Activated naive CD4-positive, alpha-beta T cell treated with anti-CD3 and anti-CD28 coated beads, Interleukin-2, amount 50 U/mL, for 72 hours (primary cell): ENCODE results near the gene OBSCN. TPM values are rescaled to one million over a fixed set of nuclear protein-coding genes. Genes with fewer than 3 reads are reported as not detected.
"Not testable (repeated sequence)": the region's sequence is repeated elsewhere in the genome, so short reads cannot be mapped to it uniquely, and the experiment has no call there.

Experiments
- ATAC-seq, 2 donors: fragments of 150-1000 bp; cut with Tn5 transposase; 2 replicates each; pipeline ENCODE4 v1.10.0; 2021; ENCODE audit warnings: mild to moderate bottlenecking in 2 of 2, moderate library complexity in 2 of 2
- DNase-seq, 2 donors: peaks; one replicate each; pipeline ENCODE4 v3.0.0; 2021 to 2022; ENCODE audit warnings: low spot score in 2 of 2
- H3K27ac Mint-ChIP-seq, 2 donors: one replicate each; pipeline ENCODE4 v1.8.0; 2022; ENCODE audit warnings: mild to moderate bottlenecking in 2 of 2, mixed read lengths in 2 of 2
- H3K36me3 Mint-ChIP-seq, 2 donors: one replicate each; pipeline ENCODE4 v1.8.0; 2022; ENCODE audit warnings: mixed read lengths in 2 of 2
- H3K9me3 Mint-ChIP-seq, 2 donors: one replicate each; pipeline ENCODE4 v1.8.0; 2022; ENCODE audit warnings: mixed read lengths in 2 of 2
- total RNA-seq, 2 donors: library from RNA; stranded (reverse); gene quantifications; one replicate each; pipeline ENCODE4 v1.2.3, GENCODE V29; 2022

The OBSCN gene
- total RNA-seq, 2 donors from 2014 or later: 20.8 to 37.5 TPM

DNA sequence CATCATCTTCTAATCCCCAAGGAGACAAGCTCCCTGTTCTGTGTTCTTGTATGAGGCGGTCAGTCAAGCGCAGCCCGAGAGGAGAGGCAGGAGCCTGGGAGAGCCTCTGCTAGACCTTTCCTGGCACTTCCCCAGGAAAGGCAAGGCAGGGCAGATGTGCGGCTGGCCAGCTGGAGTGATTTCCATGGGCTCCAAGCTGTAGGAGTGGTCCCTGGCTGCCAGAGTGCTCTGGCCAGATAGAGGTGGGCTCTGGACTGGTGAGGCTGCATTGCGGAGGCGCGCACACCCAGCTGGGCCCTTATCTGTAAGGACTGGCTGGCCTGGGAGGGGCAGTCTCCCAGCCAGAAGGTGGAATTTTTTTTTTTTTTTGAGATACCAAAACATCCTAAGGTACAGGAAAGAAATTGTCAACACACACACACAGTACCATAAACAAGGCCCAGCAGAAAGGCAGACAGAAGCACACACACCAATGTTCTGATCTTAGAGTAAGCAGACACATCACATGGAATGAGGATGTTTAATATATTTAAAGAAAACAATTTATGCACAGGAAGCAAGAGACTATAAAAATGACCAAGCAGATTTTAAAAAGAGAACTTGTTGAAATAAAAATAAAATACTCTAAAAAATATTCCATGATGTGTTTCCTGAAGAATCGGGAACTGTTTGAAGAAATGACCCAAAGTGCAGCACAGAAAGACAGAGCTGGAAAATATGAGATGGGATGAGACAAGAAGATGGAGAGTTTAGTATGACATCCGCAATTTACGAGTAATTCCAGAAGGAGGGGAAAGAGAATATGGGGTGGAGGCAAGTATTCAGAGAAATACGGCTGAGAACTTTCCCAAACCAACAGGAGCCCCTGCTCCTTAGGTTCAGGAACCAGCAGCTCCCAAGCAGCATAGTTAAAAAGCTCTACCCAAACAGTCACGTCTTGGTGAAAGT, 28.8 kb upstream of the OBSCN start:
- DNase-seq (no peak), ATAC-seq (no peak)
- Mint-ChIP-seq H3K27ac (no peak overlapping the region), H3K9me3 (no peaks in the 10 kb centered on the region), H3K36me3 (no peaks in the 10 kb centered on the region)

DNA sequence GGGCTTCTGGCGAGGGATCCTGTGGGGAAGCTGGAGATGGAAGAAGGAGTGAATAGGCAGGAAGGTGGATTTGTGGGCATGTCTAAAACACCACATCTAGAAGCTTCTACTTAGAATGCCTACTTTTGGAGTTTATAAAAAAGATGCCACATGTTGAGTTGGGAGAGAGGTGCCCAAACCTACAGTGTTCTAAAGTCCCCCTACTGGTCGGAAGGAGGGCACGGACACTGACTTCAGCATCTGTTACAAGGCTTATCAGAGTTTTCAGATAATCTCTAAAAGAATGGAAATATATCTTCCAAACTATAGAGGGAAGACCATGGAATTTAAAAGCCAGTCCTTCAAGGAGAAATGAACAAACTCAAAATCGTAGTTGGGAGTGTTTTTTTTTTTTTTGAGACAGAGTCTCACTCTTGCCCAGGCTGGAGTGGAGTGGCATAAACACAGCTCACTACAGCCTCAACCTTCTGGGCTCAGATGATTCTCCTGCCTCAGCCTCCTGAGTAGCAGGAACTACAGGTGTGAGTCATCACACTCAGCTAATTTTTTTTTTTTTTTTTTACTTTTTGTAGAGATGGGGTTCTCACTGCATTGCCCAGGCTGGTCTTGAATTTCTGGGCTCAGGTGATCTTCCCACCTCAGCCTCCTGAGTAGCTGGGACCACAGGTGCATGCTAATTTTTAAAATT, 27.4 kb upstream of the OBSCN start:
- ATAC-seq (peak; percentile 37 to 46), DNase-seq (no peak)
- Mint-ChIP-seq H3K9me3 (no peaks in the 10 kb centered on the region), H3K36me3 (no peaks in the 10 kb centered on the region), H3K27ac (no peak overlapping the region)

DNA sequence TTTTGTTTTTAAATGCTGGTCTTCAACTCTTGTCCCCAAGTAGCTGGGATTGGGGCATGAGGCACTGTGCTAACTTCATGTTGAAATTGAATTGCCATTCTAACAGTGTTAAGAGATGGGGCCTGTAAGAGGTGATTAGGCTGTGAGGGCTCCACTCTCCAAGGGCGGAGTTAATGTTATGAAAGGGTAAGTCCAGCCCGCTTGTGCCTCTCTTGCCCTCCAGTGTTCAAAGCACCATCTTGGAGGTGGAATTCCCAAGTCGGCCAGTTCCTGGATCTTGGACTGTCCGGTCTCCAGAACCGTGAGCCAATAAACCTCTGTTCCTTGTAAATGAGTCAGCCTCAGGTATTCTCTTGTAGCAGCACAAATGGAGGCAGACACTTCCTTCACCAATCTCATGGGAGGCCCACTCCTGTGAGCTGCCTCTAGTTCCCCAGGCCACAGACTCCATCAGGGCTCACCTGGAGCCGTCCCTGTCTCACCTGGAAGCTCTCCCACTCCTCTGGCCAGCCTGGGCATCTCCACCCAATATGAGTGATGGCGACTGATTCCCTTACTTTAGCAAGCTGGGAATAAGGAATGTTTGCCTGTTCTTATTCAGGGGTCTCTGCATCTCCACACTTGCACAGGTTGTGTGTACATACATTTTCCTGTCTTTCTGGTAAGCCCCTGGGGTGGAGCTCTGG, 26.7 kb upstream of the OBSCN start:
- H3K36me3 Mint-ChIP-seq: no peaks in the 10 kb centered on the region
- no peak overlapping the region for H3K27ac Mint-ChIP-seq
- ATAC-seq (no peak), DNase-seq (no peak)
- H3K9me3 Mint-ChIP-seq: no peaks in the 10 kb centered on the region

DNA sequence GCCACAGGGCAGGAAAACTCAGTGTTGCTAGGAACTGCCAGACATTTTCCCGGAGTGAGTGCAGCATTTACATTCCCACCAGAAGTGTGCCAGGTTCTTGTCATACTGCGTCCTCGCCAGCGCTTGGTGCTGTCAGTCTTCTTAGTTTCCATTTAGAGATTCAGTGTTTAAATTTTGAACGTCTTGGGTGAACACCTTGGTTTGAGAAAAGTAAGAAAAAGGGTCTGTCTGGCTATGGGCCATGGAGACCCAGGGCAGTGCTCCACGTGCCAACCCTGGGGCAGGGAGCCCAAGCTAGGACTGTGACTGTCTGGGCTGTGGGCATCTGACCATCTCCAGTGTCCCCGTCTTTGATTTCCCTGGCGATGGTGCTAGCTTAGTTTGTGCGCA, 26.2 kb upstream of the OBSCN start:
- ATAC-seq (no peak), DNase-seq (no peak)
- H3K9me3 Mint-ChIP-seq: no peaks in the 10 kb centered on the region
- H3K36me3 Mint-ChIP-seq: no peaks in the 10 kb centered on the region
- H3K27ac Mint-ChIP-seq: no peak overlapping the region

DNA sequence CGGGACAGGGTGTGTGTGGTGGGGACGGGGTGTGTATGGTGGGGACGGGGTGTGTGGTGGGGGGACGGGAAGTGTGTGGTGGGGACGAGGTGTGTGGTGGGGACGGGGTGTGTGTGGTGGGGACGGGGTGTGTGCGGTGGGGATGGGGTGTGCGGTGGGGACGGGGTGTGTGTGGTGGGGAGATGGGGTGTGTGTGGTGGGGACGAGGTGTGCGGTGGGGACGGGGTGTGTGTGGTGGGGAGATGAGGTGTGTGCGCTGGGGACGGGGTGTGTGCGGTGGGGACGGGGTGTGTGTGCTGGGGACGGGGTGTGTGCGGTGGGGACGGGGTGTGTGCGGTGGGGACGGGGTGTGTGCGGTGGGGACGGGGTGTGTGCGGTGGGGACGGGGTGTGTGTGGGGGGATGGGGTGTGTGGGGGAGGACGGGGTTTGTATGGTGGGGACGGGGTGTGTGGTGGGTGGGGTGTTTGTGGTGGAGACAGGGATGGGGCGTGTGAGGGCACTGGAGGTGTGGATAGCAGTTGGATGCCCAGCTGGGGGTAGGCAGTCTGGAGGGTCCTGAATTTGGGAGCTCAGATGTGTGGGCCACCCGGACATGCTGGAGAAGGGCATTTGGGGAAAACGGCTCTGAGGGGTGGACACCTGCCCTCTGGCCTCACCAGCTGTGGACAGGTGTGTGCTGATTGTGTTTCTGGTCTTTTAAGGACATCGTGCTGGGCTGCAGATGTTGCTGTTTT, 25.4 kb upstream of the OBSCN start:
- Mint-ChIP-seq H3K9me3 (no peaks in the 10 kb centered on the region), H3K36me3 (no peaks in the 10 kb centered on the region), H3K27ac (no peak overlapping the region)
- DNase-seq (no peak), ATAC-seq (no peak)

DNA sequence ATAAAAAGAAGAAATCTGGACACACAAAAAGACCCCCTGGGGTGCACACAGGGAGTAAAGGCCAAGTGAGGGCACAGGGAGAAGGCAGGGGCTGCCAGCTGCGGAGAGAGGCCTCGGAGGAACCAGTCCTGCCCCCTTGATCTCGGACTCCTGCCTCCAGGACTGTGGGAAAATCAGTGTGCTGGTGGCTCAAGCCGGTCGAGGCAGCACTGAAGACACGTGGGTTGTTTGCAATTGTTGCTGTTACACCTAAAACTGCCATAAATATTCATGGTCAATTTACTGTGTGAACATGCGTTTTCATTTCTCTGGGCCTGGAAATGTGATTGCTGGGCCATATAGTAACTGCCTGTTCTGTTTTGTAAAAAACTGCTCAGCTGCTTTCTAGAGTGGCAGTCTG, 23.7 kb upstream of the OBSCN start:
- DNase-seq (no peak), ATAC-seq (no peak)
- Mint-ChIP-seq H3K9me3 (no peaks in the 10 kb centered on the region), H3K36me3 (no peaks in the 10 kb centered on the region), H3K27ac (no peak overlapping the region)

DNA sequence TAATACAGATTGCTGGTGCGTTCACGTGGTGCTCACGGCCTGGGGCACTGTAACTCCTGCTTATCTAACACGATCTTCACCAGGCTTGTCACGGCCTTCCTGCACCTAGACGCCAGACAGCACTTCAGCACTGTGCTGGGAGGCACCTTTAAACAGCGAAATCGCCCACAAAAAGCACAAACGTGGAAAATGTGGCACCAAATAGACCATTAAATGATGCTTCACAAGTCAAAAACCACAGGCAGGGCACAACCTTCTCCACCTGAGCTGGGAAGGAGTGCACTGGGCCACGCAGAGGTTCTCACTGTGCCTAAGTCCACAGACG, 22.2 kb upstream of the OBSCN start:
- Mint-ChIP-seq H3K9me3 (no peaks in the 10 kb centered on the region), H3K36me3 (no peaks in the 10 kb centered on the region), H3K27ac (peak overlapping the region in 1 of 2 donors; percentile 35)
- no peak for DNase-seq
- ATAC-seq: peak in 1 of 2 donors; percentile 66

DNA sequence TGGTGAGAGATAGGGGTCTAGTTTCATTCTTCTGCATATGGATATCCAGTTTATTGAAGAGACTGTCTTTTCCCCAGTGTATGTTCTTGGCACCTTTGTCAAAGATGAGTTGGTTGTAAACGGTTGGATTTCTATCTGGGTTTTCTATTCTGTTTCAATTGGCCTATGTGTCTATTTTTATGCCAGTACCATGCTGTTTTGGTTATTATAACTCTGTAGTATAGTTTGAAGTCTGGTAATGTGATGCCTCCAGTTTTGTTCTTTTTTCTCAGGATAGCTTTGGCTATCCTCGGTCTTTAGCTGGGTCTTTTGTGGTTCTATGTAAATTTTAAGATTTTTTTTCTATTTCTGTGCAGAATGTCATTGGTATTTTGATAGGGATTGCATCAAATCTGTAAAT, 19.6 kb upstream of the OBSCN start:
- not testable (repeated sequence) for H3K27ac Mint-ChIP-seq

DNA sequence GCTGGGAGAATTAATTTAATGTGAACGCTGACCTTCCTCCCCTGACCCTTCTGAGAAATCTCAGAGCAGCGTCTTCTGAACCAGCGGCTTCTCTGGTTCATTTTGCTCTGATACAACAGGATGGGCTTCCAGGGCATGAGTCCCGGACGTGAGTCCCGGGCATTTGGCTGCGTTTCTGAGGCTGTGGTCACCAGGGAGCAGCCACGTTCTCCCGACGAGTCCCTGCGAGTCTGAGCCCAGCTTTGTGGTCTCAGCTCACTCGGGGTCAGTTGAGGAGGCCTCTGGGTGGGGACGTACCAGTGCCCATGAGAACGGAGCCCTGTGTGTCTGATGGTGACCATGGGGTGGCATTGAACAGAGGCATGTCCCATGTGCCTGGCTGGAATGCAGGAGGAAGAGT, 17.7 kb upstream of the OBSCN start:
- H3K36me3 Mint-ChIP-seq: no peaks in the 10 kb centered on the region
- H3K27ac Mint-ChIP-seq: no peak overlapping the region
- ATAC-seq (no peak), DNase-seq (no peak)
- H3K9me3 Mint-ChIP-seq: no peaks in the 10 kb centered on the region

More for the DNA sequence above, 19.6 kb upstream of the OBSCN start:
- H3K36me3 Mint-ChIP-seq, H3K9me3 Mint-ChIP-seq, DNase-seq, ATAC-seq: not testable (repeated sequence)

DNA sequence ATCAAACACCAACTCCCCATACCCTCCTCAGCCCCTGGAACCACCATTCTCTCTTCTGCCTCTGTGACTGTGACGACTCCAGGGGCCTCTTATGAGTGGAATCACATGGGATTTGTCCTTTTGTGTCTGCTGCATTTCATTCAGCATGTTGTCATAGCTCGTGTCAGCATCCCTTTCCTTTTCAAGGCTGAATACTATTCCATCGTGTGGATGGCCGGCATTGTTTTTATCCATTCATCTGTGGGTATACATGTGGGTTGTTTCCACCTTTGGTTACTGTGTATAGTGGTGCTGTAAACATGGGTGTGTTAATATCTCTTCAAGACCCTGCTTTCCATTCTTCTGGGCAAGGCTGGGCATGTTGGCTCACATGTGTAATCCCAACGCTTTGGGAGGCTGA, 17.1 kb upstream of the OBSCN start:
- DNase-seq: no peak

DNA sequence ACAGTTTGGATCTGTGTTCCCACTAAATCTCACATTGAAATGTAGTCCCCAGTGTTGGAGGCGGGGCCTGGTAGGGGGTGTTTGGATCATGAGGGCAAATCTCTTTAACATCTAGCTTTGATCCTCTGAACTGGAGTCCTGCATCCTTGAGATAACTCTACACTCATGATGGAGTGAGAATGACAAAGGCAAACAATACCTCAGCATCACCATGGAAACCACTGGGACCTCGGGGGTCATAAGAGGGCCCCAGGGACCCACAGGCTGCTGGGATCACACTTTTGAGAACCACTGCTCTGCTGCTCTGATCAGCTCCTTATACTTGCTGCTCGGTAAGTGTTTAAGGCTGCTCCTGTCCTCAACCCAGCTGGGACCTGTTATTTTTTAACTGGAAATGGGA, 13.4 kb upstream of the OBSCN start:
- peaks cover 8% of the 10 kb centered on the region in 2 donors for H3K9me3 Mint-ChIP-seq
- DNase-seq: no peak
- ATAC-seq: no peak
- H3K27ac Mint-ChIP-seq: no peak overlapping the region
- peaks cover 11% of the 10 kb centered on the region in 2 donors for H3K36me3 Mint-ChIP-seq

More for the DNA sequence above, 17.1 kb upstream of the OBSCN start:
- Mint-ChIP-seq H3K36me3 (no peaks in the 10 kb centered on the region), H3K27ac (peak overlapping the region in 1 of 2 donors; percentile 56), H3K9me3 (no peaks in the 10 kb centered on the region)
- no peak for ATAC-seq

DNA sequence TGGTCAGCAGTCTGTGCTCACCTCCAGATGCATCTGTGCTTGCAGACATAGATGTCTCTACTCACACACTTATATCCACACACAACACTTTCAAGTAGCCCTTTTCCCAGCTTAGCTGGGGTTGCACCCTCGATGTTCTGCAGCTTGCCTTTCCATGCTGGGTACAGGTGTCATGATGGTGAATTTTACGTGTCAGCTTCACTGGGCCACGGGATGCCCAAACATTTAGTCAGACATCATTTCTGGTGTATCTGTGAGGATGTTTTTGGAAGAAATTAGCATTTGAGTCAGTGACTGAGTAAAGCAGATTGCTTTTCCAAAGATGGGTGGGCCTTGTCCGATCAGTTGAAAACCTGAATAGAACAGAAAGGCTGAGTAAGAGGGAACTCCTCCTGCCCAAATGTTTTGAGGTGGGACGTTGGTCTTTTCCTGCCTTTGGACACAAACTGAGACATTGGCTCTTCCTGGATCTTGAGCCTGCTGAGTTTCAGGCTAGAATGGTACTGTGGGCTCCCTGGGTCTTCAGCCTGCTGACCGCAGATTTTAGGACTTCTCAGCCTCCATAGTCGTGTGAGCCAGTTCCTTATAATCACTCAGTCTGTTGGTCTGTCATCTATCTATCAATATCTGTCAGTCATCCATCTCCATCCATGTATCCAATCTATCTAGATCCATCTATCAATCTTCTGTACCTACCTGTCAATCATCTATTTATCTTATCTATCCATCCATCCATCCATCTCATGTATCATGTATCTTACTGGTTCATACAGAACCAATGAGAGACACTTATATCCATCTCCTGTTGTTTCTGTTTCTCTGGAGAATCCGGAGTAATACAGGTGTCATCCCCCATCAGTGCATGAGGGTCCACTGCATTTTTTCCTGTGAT, 12.7 kb upstream of the OBSCN start:
- Mint-ChIP-seq H3K9me3 (peaks cover 9 to 12% of the 10 kb centered on the region in 2 donors), H3K27ac (no peak overlapping the region), H3K36me3 (peaks cover 15 to 16% of the 10 kb centered on the region in 2 donors)
- ATAC-seq: no peak
- no peak for DNase-seq

DNA sequence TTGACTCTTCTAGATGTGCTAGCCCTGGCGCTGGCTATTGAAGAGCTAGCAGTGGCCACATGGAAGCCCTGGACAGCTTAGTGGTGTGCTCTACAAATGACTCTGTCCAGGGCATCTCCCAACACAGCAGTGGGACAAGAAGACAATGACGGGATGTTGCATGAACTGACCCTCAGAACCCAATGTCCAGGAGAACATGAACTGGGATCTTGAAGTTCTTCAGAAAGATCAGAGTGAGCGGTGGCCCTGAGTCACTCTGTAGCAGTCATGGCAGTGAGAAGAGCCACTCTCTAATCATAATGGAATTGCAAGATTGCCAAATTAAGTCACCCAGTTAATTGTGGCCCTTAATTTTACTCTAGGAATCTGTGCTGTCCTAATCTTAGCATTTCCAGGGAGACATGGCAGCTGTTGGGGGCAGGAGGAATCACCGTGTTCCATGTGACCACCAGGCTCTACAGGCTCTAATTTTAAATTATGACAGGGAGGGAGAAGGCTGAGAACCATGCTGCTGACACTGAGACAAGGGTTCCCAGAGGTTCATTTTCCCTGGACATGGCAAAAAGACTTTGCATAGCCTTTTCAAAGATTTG, 10.2 kb upstream of the OBSCN start:
- Mint-ChIP-seq H3K9me3 (peaks cover 9 to 16% of the 10 kb centered on the region in 2 donors), H3K27ac (no peak overlapping the region), H3K36me3 (peaks cover 15 to 16% of the 10 kb centered on the region in 2 donors)
- DNase-seq: no peak
- no peak for ATAC-seq

DNA sequence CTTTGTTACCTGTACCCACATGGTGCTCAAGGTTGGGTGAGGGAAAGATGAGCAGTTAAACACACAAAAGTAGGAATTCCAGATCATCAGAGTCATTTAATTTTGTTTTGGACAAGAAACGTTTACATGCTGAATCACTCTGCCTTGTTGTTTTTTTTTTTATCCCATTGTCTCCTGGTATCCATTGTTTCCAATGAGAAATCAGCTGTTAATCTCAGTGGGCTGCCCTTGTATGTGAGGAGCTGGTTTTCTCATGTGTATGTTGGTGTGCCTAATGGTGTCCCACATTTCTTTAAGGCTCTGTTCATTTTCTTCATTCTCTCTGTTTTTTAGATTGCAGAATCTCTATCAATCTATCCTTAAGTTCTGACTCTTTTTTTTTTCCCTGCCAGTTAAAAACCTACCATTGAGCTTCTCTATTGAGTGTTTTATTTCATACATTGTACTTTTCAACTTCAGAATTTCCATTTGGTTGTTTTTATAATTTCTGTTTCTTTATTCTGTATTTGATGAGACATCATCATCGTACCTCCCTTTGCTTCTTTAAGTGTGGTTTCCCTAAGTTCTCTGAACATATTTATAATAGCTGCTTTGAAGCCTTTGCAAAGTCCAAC, 8.8 kb upstream of the OBSCN start:
- no peak for DNase-seq
- peaks cover 15 to 16% of the 10 kb centered on the region in 2 donors for H3K36me3 Mint-ChIP-seq
- no peak for ATAC-seq
- H3K27ac Mint-ChIP-seq: no peak overlapping the region
- peaks cover 9 to 16% of the 10 kb centered on the region in 2 donors for H3K9me3 Mint-ChIP-seq

DNA sequence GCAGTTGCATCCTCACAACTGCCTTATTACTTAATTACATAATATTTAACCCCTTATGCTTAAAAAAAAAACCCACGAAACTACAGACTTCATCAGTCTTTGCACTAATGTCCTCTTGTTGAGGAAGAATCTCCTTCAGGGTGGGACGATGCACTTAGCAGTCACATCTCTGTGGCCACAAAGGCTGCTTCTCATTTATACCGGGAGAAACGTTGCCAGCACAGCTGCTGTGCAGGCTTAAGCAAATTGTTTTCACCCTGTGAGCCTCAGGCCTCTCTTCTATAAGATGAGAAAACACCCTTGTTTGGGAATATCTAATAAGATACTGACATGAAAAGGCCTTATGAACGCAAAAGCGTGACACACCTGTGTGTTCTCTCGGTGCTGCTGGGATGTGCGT, 2.9 kb upstream of the OBSCN start:
- no peaks in the 10 kb centered on the region for H3K36me3 Mint-ChIP-seq
- no peak for DNase-seq
- ATAC-seq: no peak
- H3K9me3 Mint-ChIP-seq: peaks cover 0 to 5% of the 10 kb centered on the region in 2 donors
- H3K27ac Mint-ChIP-seq: no peak overlapping the region
